ENCODE measurements around the gene CRELD2. TPM values are rescaled to one million over a fixed set of nuclear protein-coding genes. Genes with fewer than 3 reads are reported as not detected.

CRELD2 gene
- total RNA-seq, 2 donors from 2014 or later = 55.1 to 70.1 TPM

GRCh38 chr22:49872347-49872746 lies 46.1 kb upstream of the CRELD2 start:
- H3K27ac ChIP-seq = no peak overlapping the region
- H3K27me3 ChIP-seq (replicated peaks; ENCODE audit: insufficient read depth) = no peaks in the 10 kb centered on the region
- no peaks in the 10 kb centered on the region for H3K4me1 ChIP-seq (replicated peaks)
- no peak for DNase-seq (ENCODE audit: low spot score)
- intact Hi-C loops (cut with DNase I) = no loop called here
- TF ChIP-seq POLR2AphosphoS5 (IDR thresholded peaks at IDR 0.05) (no peak), POLR2A (IDR thresholded peaks at IDR 0.05) (no peak), CTCF (IDR thresholded peaks at IDR 0.05) (no peak)
- H3K4me3 ChIP-seq = no peak overlapping the region
- H3K9me3 ChIP-seq = no peaks in the 10 kb centered on the region
- H3K36me3 ChIP-seq = no peaks in the 10 kb centered on the region
- WGBS = 98% methylated on average over 7 of the region's 7 CpGs

GRCh38 chr22:49873228-49873940 lies 45.0 kb upstream of the CRELD2 start:
- TF ChIP-seq POLR2AphosphoS5 (IDR thresholded peaks at IDR 0.05) (no peak), CTCF (IDR thresholded peaks at IDR 0.05) (no peak), POLR2A (IDR thresholded peaks at IDR 0.05) (no peak)
- Histone ChIP-seq H3K9me3 (no peaks in the 10 kb centered on the region), H3K4me1 (replicated peaks) (no peaks in the 10 kb centered on the region), H3K4me3 (no peak overlapping the region), H3K27me3 (replicated peaks; ENCODE audit: insufficient read depth) (no peaks in the 10 kb centered on the region), H3K36me3 (no peaks in the 10 kb centered on the region), H3K27ac (no peak overlapping the region)
- intact Hi-C loops (cut with DNase I) = no loop called here
- WGBS = 92% methylated on average over 16 of the region's 16 CpGs
- DNase-seq (ENCODE audit: low spot score) = no peak

- Histone ChIP-seq H3K9me3 (no peaks in the 10 kb centered on the region), H3K27ac (no peak overlapping the region), H3K27me3 (replicated peaks; ENCODE audit: insufficient read depth) (no peaks in the 10 kb centered on the region), H3K4me1 (replicated peaks) (no peaks in the 10 kb centered on the region), H3K36me3 (no peaks in the 10 kb centered on the region), H3K4me3 (no peak overlapping the region)
- no peak for DNase-seq (ENCODE audit: low spot score)
- 97% methylated on average over 7 of the region's 7 CpGs for WGBS
- no peak for TF ChIP-seq POLR2A (IDR thresholded peaks at IDR 0.05)
- TF ChIP-seq POLR2AphosphoS5 (IDR thresholded peaks at IDR 0.05) = no peak
- TF ChIP-seq CTCF (IDR thresholded peaks at IDR 0.05) = no peak
- intact Hi-C loops (cut with DNase I) = no loop called here
Measured at GRCh38 chr22:49877642-49878041, 40.8 kb upstream of the CRELD2 start.

GRCh38 chr22:49878206-49878605 lies 40.2 kb upstream of the CRELD2 start:
- no peaks in the 10 kb centered on the region for H3K9me3 ChIP-seq
- WGBS = 95% methylated on average over 8 of the region's 8 CpGs
- DNase-seq (ENCODE audit: low spot score) = no peak
- no peak overlapping the region for H3K27ac ChIP-seq
- H3K27me3 ChIP-seq (replicated peaks; ENCODE audit: insufficient read depth) = no peaks in the 10 kb centered on the region
- TF ChIP-seq POLR2AphosphoS5 (IDR thresholded peaks at IDR 0.05) = no peak
- TF ChIP-seq POLR2A (IDR thresholded peaks at IDR 0.05) = no peak
- TF ChIP-seq CTCF (IDR thresholded peaks at IDR 0.05) = no peak
- no peaks in the 10 kb centered on the region for H3K36me3 ChIP-seq
- H3K4me3 ChIP-seq = no peak overlapping the region
- H3K4me1 ChIP-seq (replicated peaks) = no peaks in the 10 kb centered on the region
- intact Hi-C loops (cut with DNase I) = no loop called here

- no peak overlapping the region for H3K4me3 ChIP-seq
- intact Hi-C loops (cut with DNase I) = no loop called here
- H3K27me3 ChIP-seq (replicated peaks; ENCODE audit: insufficient read depth) = no peaks in the 10 kb centered on the region
- H3K36me3 ChIP-seq = no peaks in the 10 kb centered on the region
- WGBS = 95% methylated on average over 9 of the region's 9 CpGs
- DNase-seq (ENCODE audit: low spot score) = no peak
- TF ChIP-seq CTCF (IDR thresholded peaks at IDR 0.05) (no peak), POLR2A (IDR thresholded peaks at IDR 0.05) (no peak), POLR2AphosphoS5 (IDR thresholded peaks at IDR 0.05) (no peak)
- H3K4me1 ChIP-seq (replicated peaks) = no peaks in the 10 kb centered on the region
- no peak overlapping the region for H3K27ac ChIP-seq
- no peaks in the 10 kb centered on the region for H3K9me3 ChIP-seq
Measured at GRCh38 chr22:49879871-49880270, 38.6 kb upstream of the CRELD2 start.

All from prostate gland (tissue), 2 donors.